HG03575 (cell line): ENCODE data around the gene BCAS4.

Experiments used
- ATAC-seq: cut with Tn5 transposase; IDR thresholded peaks from one replicate; pipeline ENCODE4 v1.9.1; 2021; ENCODE audit not compliant: unreplicated experiment, insufficient number of reproducible peaks, low FRiP score; ENCODE audit errors: extremely low read depth

Gene BCAS4

DNA sequence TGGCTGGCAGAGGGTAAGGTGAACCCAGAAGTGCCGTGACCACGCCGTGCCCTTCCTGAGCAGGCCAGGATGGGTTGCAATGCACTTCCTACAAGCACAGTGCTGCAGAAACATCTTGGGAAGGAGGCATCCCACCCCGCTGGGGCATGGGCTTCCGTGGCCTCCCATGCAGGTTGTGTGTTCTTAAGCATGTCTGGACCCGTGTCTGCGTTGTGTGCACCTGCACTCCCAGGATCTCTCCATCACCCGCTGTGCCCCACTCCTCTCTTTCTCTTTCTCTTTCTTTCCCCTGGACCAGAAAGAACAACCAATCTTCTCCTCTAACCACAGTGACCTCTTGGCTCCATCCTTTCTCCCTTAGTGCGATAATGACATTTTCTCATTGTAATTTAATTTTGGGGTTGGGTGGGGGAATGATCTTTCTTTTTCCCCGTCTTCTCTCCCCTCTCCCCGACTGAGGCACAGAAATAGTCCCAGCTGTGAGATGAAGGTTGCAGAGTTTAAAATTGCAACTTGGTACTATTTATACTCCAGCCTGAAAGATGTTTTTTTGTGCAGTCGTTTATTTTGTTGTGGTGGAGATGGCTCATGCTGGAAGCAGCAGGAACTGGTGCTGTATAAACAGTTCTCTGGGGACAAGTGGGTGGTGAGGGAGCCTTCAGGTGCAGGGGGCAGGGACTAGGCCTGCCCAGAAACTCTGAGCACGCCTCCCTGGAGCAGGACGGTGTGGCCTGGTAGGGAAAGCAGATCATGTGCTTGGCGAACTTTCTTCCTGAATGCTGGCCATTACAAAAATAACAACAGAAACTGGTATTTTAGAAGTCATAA is 20.5 kb downstream of the BCAS4 start:
- no peak for ATAC-seq

DNA sequence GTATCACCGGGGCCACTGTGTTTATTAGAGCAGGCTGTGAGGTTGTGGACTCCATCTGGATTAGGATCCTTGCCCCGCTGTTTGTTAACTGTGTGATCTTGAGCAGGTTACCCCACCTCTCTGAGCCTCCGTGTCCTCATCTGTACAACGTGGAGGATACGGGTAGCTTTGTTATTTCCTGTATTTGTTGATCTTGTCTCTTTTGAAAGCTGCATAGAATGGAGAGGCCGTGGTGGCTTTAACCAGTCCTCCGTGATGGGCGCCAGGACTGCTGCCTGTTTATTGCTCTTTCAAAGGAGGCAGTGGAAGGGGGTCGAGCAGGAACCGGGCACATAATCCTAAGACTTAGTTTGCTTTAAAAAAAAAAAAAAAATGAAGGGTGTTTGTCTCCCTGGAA is 22.9 kb downstream of the BCAS4 start:
- no peak for ATAC-seq

GRCh38 chr20:50819349-50819748 is 24.5 kb downstream of the BCAS4 start:
- no peak for ATAC-seq

DNA sequence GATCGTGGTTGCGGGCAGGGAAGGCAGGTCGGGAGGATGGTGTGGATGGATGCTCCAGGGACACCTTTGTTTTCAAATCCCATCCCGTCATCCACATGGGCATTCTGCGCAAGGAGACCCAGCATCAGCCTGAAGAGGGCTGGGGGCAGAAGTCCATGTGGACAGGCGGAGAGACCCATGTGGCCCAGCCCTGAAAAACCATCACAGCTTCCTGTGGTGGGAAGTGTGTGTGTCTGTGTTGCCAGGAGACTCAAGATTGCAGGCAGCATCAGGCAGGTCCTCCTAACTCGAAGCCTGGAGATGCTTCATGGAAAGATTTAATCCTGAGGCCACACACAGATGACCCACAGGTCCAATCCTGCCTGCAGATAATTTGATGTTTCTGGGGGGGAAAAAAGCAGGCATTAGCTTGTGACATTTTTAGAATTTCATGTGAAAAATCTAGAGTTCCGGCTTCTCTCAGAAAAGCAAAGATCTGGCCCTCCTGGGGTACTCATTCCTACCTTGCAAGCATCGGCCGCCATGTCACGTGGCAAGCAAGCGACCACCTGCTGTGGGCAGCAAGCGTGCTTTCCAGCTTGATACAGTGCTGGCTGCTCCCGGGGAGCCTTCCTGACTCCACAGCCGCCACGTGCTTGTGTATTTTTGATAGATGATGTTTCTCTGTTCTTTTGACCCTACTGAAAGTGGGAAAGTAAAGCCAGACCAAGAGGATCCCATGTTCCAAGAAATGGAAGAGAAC is 25.8 kb downstream of the BCAS4 start:
- ATAC-seq: no peak

DNA sequence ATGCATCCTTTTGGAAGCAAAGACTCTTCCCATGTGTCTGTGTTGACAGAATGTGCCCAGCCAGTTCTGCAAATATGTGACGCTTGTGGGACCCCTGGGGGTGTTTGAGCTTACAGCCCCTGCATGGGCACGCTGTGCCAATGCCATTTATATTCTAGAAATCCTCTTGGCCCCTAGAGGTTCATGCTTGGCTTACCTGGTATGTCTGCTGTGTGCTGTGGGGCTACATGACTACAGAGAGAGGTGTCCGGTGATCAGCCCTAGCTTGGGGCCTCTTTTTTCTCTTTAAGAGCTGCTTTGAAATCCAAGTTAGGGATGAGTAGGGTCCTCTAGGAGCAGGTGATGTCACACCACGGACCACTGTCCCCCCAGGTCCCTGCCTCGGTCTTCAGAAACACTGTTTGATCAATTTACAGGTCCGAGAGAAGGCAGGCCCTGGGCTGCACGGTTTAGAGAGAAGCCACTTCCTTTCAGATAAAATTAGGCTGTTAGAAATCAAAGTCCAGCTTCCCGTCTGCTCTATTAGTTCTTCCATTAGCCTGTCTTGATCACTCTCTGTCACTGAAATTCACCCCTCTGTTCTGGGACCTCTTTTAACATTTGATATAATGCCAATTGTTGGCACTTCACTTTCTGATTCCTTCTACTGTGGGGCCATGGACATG is 26.5 kb downstream of the BCAS4 start:
- ATAC-seq: no peak

GRCh38 chr20:50821994-50822393 is 27.1 kb downstream of the BCAS4 start:
- ATAC-seq: no peak

DNA sequence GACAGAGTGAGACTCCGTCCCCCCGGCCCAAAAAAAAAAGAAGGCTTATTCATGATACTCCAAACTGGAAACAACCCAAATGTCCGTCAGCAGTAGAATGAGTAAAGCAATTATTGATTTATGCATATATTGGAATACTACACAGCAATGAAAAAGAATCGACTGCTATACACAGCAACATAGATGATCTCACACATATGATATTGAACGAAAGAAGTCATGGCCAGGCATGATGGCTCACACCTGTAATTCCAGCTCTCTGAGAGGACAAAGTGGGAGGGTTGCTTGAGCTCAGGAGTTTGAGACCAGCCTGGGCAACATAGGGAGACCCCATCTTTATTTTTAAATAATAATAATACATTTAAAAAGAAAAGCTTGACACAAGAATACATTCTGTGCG is 28.5 kb downstream of the BCAS4 start:
- ATAC-seq: no peak

GRCh38 chr20:50824137-50824536 is 29.3 kb downstream of the BCAS4 start:
- ATAC-seq: no peak

- ATAC-seq: no peak
These were observed 31.3 kb downstream of the BCAS4 start for GRCh38 chr20:50826121-50826520.

DNA sequence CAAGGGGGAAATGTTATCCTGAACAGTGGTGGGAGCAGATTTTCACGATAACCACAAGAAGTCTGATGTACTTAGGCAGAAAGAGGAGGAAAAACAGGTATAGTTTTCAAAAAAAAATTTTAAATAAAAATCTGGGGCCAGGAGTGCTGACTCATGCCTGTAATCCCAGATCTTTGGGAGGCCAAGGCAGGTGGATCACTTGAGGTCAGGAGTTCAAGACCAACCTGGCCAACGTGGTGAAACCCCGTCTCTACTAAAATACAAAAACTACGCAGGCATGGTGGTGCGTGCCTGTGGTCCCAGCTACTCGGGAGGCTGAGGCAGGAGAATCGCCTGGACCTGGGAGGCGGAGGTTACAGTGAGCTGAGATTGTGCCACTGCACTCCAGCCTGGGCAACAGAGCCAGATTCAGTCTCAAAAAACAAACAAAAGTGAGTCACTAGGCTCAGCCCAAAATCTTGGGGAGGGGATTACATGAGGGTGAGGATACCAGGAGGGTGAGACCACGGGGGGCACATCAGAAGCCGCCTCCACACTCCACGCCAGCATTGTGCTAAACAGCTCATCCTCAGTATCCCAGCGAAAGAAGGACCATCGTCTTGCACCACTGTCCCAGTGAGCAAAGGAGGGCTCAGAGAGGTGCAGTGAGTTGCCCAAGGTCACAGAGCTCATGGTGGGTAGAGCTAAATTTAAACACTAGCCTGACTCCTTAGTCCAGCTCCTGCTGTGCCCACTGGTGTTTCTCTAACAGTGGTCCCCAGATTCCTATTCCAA is 33.7 kb downstream of the BCAS4 start:
- ATAC-seq: no peak

DNA sequence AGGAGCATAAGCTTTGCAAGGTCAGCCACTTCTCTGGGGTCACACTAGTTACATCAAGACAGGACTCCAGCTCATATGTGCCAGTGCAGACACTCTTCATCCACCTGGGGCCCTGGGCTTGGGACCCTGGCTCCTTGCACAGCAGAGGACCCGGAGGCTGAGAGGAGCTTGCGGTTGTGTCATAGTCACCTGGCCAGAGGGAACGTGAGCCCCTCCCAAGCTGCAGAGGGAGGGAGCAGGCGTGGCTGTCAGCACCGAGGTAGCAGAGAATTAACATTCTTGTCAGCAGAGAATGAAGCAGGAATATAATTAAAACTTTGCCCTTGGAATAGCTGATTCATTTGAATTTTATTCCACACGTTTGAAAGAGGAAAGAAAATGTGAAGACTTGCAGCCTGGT is 36.8 kb downstream of the BCAS4 start:
- no peak for ATAC-seq

- ATAC-seq: no peak
These were observed 39.7 kb downstream of the BCAS4 start for GRCh38 chr20:50834599-50835005.

- ATAC-seq: no peak
These were observed 42.9 kb downstream of the BCAS4 start for GRCh38 chr20:50837532-50838321.

DNA sequence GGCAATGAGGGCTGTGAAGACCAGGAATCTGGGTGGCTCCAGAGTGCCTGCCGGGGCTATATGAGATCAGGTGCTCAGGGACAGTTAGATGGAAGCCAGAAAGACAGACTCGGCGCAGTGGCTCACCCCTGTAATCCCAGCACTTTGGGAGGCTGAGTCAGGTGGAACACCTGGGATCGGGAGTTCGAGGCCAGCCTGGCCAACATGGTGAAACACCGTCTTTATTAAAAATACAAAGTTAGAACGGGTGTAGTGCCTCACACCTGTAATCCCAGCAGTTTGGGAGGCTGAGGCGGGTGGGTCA is 43.4 kb downstream of the BCAS4 start:
- ATAC-seq: no peak

- no peak for ATAC-seq
These were observed 44.0 kb downstream of the BCAS4 start for GRCh38 chr20:50838707-50839385.

DNA sequence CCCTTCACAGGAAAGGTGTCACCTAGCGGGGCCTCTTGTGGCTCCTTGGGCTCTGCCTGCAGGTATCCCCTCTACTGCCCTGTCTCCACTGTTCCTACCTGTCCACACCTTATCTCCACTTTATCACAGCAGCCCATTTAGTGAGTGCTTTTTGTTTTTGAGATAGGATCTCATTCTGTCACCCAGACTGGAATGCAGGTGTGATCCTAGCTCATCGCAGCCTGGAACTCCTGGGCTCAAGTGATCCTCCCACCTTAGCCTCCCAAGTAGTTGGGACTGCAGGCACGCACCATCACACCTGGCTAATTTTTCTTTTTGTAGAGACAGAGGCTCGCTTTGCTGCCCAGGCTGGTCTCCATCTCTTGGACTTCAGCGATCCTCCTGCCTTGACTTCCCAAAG is 48.0 kb downstream of the BCAS4 start:
- ATAC-seq: no peak

DNA sequence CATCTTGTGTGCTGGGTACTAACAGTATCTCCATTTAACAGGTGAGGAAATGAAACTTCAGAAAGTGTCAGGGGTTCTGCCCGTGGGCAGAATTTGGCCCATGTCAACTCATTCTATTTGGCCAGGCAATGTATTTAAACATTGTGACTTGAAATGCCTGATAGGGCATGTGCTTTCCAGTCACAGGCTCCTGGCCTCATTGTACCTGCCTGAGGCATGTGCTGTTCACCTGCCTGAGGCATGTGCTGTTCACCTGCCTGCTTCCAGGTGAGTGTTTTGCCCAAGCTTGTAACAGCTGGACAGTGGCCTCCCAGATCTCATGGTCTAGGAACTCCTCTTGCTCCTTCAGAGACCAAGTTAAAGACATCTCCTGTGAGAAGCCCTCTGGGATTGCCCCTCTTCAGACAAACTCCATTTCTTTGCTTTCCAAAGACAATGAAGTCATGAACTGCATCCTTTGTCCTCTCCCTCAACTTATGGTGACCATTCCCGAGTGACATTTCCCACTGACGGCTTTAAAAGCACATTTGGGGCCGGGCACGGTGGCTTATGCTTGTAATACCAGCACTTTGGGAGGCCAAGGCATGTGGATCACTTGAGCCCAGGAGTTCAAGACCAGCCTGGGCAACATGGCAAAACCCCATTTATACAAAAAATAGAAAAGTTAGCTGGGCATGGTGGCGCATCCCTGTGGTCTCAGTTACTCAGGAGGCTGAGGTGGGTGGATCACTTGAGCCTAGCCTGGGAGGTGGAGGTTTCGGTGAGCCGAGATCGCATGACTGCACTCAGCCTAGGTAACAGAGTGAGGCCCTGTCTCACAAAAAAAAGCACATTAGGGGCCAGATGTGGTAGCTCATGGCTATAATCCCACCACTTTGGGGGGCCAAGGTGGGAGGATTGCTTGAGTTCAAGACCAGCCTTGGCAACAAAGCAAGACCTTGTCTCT is 48.7 kb downstream of the BCAS4 start:
- ATAC-seq: no peak
